Osteocyte (in vitro differentiated cells): ENCODE measurements around the gene BARHL1. TPM values are rescaled to one million over a fixed set of nuclear protein-coding genes. Genes with fewer than 3 reads are reported as not detected.

Experiments used
- DNase-seq: peaks from one replicate; pipeline ENCODE4 v3.0.0; 2021; ENCODE audit warnings: mixed read lengths; ENCODE audit not compliant: unreplicated experiment; ENCODE audit errors: extremely low spot score
- H3K27ac Mint-ChIP-seq: one replicate; pipeline ENCODE4 v1.8.0; 2021; ENCODE audit warnings: mild to moderate bottlenecking, mixed read lengths; ENCODE audit not compliant: unreplicated experiment
- H3K27me3 Mint-ChIP-seq: one replicate; pipeline ENCODE4 v1.8.0; 2021; ENCODE audit warnings: mixed read lengths; ENCODE audit not compliant: unreplicated experiment
- H3K36me3 Mint-ChIP-seq: one replicate; pipeline ENCODE4 v1.8.0; 2021; ENCODE audit warnings: mixed read lengths; ENCODE audit not compliant: unreplicated experiment
- H3K4me1 Mint-ChIP-seq: one replicate; pipeline ENCODE4 v1.8.0; 2021; ENCODE audit warnings: mixed read lengths; ENCODE audit not compliant: unreplicated experiment
- H3K4me3 Mint-ChIP-seq: one replicate; pipeline ENCODE4 v1.8.0; 2021; ENCODE audit warnings: mild to moderate bottlenecking, moderate library complexity, mixed read lengths; ENCODE audit not compliant: unreplicated experiment
- H3K9me3 Mint-ChIP-seq: one replicate; pipeline ENCODE4 v1.8.0; 2021; ENCODE audit warnings: mixed read lengths; ENCODE audit not compliant: unreplicated experiment
- CTCF ChIP-seq: fragments of 200-600 bp; sonication (generic); IDR thresholded peaks from 2 replicates; pipeline ENCODE4 v1.5.0; 2021; ENCODE audit warnings: antibody characterized with exemption, mild to moderate bottlenecking, moderate library complexity
- total RNA-seq: library from RNA; stranded (reverse); gene quantifications from 2 replicates; pipeline ENCODE4 v1.2.1, GENCODE V29; 2021

Gene BARHL1
- total RNA-seq, 1 donor from 2014 or later = not detected

GRCh38 chr9:132582786-132583583 lies 579 bp downstream of the BARHL1 start:
- no peak overlapping the region for H3K4me3 Mint-ChIP-seq
- DNase-seq = no peak
- peaks cover 1% of the 10 kb centered on the region for H3K36me3 Mint-ChIP-seq
- TF ChIP-seq CTCF = no peak
- no peaks in the 10 kb centered on the region for H3K9me3 Mint-ChIP-seq
- H3K4me1 Mint-ChIP-seq = peaks cover 4% of the 10 kb centered on the region
- peaks cover 81% of the 10 kb centered on the region for H3K27me3 Mint-ChIP-seq
- no peak overlapping the region for H3K27ac Mint-ChIP-seq

GRCh38 chr9:132583584-132584304 lies 1.3 kb downstream of the BARHL1 start:
- H3K36me3 Mint-ChIP-seq = peaks cover 1% of the 10 kb centered on the region
- H3K27me3 Mint-ChIP-seq = peaks cover 80% of the 10 kb centered on the region
- H3K9me3 Mint-ChIP-seq = no peaks in the 10 kb centered on the region
- peaks cover 4% of the 10 kb centered on the region for H3K4me1 Mint-ChIP-seq
- no peak overlapping the region for H3K27ac Mint-ChIP-seq
- no peak for DNase-seq
- TF ChIP-seq CTCF = no peak
- H3K4me3 Mint-ChIP-seq = no peak overlapping the region

- DNase-seq = no peak
- Mint-ChIP-seq H3K4me3 (no peak overlapping the region), H3K27ac (no peak overlapping the region)
These were observed 2.5 kb downstream of the BARHL1 start for GRCh38 chr9:132584601-132585560.

GRCh38 chr9:132585954-132586829 lies 3.8 kb downstream of the BARHL1 start:
- H3K27ac Mint-ChIP-seq = no peak overlapping the region
- H3K27me3 Mint-ChIP-seq = peaks cover 76% of the 10 kb centered on the region
- peaks cover 1% of the 10 kb centered on the region for H3K36me3 Mint-ChIP-seq
- no peaks in the 10 kb centered on the region for H3K9me3 Mint-ChIP-seq
- no peak for DNase-seq
- TF ChIP-seq CTCF = no peak
- no peak overlapping the region for H3K4me3 Mint-ChIP-seq
- peaks cover 12% of the 10 kb centered on the region for H3K4me1 Mint-ChIP-seq

More at GRCh38 chr9:132584601-132585560, 2.5 kb downstream of the BARHL1 start:
- peaks cover 1% of the 10 kb centered on the region for H3K36me3 Mint-ChIP-seq
- TF ChIP-seq CTCF = no peak
- no peaks in the 10 kb centered on the region for H3K9me3 Mint-ChIP-seq
- peaks cover 76% of the 10 kb centered on the region for H3K27me3 Mint-ChIP-seq
- peaks cover 6% of the 10 kb centered on the region for H3K4me1 Mint-ChIP-seq
